ENCODE measurements around the gene CTSC. TPM values are rescaled to one million over a fixed set of nuclear protein-coding genes. Genes with fewer than 3 reads are reported as not detected.

Gene CTSC
- total RNA-seq, 4 donors from 2014 or later = 22.1 to 59.0 (median 24.9) TPM

DNA sequence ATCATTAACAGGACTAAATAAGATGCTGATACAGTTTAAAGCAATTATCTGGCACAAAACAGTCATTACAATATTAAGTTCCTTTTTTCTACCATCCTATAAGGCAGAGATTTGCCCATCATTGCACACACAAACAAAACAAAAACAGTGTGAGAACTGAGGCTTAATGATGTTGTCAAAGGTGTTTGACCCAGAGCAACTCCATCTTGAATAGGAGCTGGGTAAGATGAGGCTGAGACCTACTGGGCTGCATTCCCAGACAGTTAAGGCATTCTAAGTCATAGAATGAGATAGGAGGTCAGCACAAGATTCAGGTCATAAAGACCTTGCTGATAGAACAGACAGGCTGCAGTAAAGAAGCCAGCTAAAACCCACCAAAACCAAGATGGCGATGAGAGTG, 33.2 kb downstream of the CTSC start:
- intact Hi-C loops (cut with DNase I) = no loop called here
- Histone ChIP-seq H3K27ac (replicated peaks in 1 of 4) (no peak overlapping the region), H3K9me3 (no peaks in the 10 kb centered on the region), H3K4me3 (no peak overlapping the region), H3K4me1 (no peaks in the 10 kb centered on the region), H3K27me3 (no peaks in the 10 kb centered on the region), H3K36me3 (peaks cover 0 to 30% (median 2%) of the 10 kb centered on the region in 4 donors)
- 100% methylated on average over 1 of the region's 1 CpG for WGBS
- TF ChIP-seq POLR2AphosphoS5 (IDR thresholded peaks at IDR 0.05) (no peak), EP300 (IDR thresholded peaks at IDR 0.05) (no peak), POLR2A (IDR thresholded peaks at IDR 0.05; ENCODE audit: low read depth) (no peak)
- TF ChIP-seq, protein P1, sequence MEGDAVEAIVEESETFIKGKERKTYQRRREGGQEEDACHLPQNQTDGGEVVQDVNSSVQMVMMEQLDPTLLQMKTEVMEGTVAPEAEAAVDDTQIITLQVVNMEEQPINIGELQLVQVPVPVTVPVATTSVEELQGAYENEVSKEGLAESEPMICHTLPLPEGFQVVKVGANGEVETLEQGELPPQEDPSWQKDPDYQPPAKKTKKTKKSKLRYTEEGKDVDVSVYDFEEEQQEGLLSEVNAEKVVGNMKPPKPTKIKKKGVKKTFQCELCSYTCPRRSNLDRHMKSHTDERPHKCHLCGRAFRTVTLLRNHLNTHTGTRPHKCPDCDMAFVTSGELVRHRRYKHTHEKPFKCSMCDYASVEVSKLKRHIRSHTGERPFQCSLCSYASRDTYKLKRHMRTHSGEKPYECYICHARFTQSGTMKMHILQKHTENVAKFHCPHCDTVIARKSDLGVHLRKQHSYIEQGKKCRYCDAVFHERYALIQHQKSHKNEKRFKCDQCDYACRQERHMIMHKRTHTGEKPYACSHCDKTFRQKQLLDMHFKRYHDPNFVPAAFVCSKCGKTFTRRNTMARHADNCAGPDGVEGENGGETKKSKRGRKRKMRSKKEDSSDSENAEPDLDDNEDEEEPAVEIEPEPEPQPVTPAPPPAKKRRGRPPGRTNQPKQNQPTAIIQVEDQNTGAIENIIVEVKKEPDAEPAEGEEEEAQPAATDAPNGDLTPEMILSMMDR (IDR thresholded peaks at IDR 0.05) = no peak
- DNase-seq (ENCODE audit: extremely low spot score) = no peak

DNA sequence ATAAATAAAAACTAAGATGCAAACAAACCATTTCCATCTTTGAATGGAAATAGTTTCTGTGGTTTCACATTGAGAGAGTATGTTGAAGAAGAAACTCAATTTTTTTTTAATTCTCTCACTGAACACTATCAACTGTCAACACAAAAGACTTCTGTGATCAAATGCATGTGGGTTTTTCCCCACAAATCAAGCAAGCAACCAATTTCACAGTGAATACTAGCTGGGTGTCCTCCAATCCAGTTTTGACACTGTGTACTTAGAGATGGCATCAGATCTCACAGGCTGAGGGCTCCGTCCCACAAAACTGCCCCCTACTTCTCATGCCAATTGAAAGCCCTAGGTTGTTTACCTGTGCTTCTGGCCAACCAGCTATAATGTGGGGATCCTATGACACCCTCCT, 34.5 kb downstream of the CTSC start:
- H3K4me1 ChIP-seq = peaks cover 3 to 7% (median 5%) of the 10 kb centered on the region in 4 donors
- TF ChIP-seq, protein P1 (IDR thresholded peaks at IDR 0.05) = no peak
- TF ChIP-seq POLR2AphosphoS5 (IDR thresholded peaks at IDR 0.05) (no peak), POLR2A (IDR thresholded peaks at IDR 0.05; ENCODE audit: low read depth) (no peak), EP300 (IDR thresholded peaks at IDR 0.05) (no peak)
- intact Hi-C loops (cut with DNase I) = no loop called here
- no peak overlapping the region for H3K4me3 ChIP-seq
- no peak for DNase-seq (ENCODE audit: extremely low spot score)
- no peaks in the 10 kb centered on the region for H3K27me3 ChIP-seq
- H3K36me3 ChIP-seq = peaks cover 0 to 21% (median 2%) of the 10 kb centered on the region in 4 donors
- WGBS = 92% methylated on average over 1 of the region's 1 CpG
- no peak overlapping the region for H3K27ac ChIP-seq (replicated peaks in 1 of 4)
- H3K9me3 ChIP-seq = no peaks in the 10 kb centered on the region

DNA sequence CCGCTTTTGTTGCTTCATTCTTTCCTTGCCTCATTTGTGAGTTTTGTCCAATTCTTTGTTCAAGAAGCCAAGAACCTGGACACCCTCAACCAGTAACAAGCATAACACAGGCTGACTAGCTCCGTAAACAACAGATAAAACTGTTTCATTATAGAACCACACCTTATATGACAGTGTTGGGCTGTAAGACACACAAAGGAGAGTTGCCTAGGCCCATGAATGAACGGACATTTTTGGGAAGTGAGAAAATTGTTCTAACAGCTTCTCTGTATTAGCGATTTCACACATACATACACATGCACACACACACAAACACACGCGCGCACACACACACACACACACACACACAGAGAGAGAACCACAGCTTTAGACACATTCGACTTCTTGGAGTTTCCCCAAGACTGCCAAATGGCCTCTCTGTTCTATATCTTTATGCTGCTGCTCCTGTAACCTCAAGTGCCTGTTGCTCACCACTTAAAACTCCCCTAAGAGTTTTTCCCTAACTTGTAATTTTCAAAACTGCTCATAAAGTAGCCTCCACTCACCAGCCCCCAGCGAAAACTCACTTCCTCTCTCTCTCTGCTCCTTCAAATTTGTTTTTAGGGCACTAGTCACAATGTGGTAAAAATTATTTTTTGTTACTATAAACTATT, 35.9 kb downstream of the CTSC start:
- intact Hi-C loops (cut with DNase I) = no loop called here
- DNase-seq (ENCODE audit: extremely low spot score) = no peak
- no peaks in the 10 kb centered on the region for H3K9me3 ChIP-seq
- no peak overlapping the region for H3K4me3 ChIP-seq
- H3K27me3 ChIP-seq = no peaks in the 10 kb centered on the region
- TF ChIP-seq POLR2A (IDR thresholded peaks at IDR 0.05; ENCODE audit: low read depth) (no peak), EP300 (IDR thresholded peaks at IDR 0.05) (no peak), POLR2AphosphoS5 (IDR thresholded peaks at IDR 0.05) (no peak)
- TF ChIP-seq, protein P1 (IDR thresholded peaks at IDR 0.05) = no peak
- peaks cover 6 to 12% (median 9%) of the 10 kb centered on the region in 4 donors for H3K4me1 ChIP-seq
- WGBS = 73% methylated on average over 9 of the region's 9 CpGs
- no peak overlapping the region for H3K27ac ChIP-seq (replicated peaks in 1 of 4)
- peaks cover 0 to 13% (median 2%) of the 10 kb centered on the region in 4 donors for H3K36me3 ChIP-seq

DNA sequence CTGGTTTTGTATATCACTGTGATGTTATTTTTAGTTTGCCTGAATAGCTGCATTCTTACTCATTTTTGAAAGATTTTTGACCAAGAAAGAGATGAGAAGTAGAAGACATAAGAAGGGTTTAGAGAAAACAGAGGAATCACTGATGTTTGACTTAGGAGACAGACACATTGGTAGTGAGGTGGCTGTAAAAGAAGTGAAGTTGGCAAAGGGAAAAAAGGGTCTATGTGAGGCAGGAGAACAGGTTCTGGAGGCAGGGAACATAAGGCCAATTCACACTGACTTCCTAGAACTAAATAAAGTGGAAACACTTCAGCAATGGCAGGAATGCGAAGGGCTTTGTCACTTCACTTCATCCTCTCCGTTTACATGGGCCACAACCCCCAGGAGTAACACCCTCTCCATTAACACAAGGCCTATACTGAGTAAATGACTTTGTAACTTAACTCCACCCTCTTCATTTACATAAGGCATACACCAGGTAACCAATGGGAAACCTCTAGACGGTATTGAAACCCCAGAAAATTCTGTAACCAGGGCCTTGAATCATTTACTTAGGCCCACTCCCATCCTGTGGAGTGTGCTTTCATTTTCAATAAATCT, 36.5 kb downstream of the CTSC start:
- H3K27ac ChIP-seq (replicated peaks in 1 of 4) = no peak overlapping the region
- WGBS = 94% methylated on average over 3 of the region's 3 CpGs
- intact Hi-C loops (cut with DNase I) = no loop called here

DNA sequence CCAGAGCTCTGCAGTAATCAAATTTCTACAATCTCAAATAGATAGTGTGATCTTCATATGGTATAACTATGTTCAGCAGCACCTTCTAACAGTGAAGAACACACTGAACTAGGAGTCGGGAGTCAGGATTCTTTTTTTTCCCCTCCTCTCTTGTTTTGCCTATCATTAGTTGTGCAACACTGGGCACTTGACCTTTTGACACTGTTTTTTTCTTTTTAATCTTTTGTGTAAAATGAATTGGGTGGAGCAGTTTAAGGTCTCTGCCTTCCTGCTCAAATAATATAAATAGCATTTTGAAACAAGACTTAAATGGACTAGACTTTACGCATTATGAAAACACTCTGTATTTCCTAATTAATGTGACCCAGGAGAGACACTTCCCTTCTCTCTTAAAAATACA, 39.7 kb downstream of the CTSC start:
- no peak for DNase-seq (ENCODE audit: extremely low spot score)
- WGBS = 73% methylated on average over 2 of the region's 2 CpGs
- intact Hi-C loops (cut with DNase I) = no loop called here
- Histone ChIP-seq H3K27ac (replicated peaks in 1 of 4) (no peak overlapping the region), H3K36me3 (peaks cover 0 to 5% (median 0%) of the 10 kb centered on the region in 4 donors), H3K9me3 (no peaks in the 10 kb centered on the region), H3K27me3 (no peaks in the 10 kb centered on the region), H3K4me3 (no peak overlapping the region), H3K4me1 (peaks cover 7 to 14% (median 11%) of the 10 kb centered on the region in 4 donors)
- TF ChIP-seq EP300 (IDR thresholded peaks at IDR 0.05) (no peak), POLR2A (IDR thresholded peaks at IDR 0.05; ENCODE audit: low read depth) (no peak), POLR2AphosphoS5 (IDR thresholded peaks at IDR 0.05) (no peak)
- TF ChIP-seq, protein P1 (IDR thresholded peaks at IDR 0.05) = no peak

More for the DNA sequence above, 36.5 kb downstream of the CTSC start:
- Histone ChIP-seq H3K4me1 (peaks cover 6 to 12% (median 9%) of the 10 kb centered on the region in 4 donors), H3K4me3 (no peak overlapping the region), H3K27me3 (no peaks in the 10 kb centered on the region), H3K9me3 (no peaks in the 10 kb centered on the region), H3K36me3 (peaks cover 0 to 7% (median under 1%) of the 10 kb centered on the region in 4 donors)
- no peak for DNase-seq (ENCODE audit: extremely low spot score)
- TF ChIP-seq POLR2A (IDR thresholded peaks at IDR 0.05; ENCODE audit: low read depth) (no peak), POLR2AphosphoS5 (IDR thresholded peaks at IDR 0.05) (no peak)
